GM12878 (cell line): ENCODE data around the gene SPNS1. TPM values are rescaled to one million over a fixed set of nuclear protein-coding genes. Genes with fewer than 3 reads are reported as not detected.

Source experiments
- ATAC-seq: fragments of 200-7000 bp; cut with Tn5 transposase; 3 replicates; pipeline ENCODE4 v1.9.1; 2020; ENCODE audit warnings: mild to moderate bottlenecking, moderate library complexity
- BruUV-seq: library from RNA; stranded (reverse); fragments of 400-500 nt; replicated peaks from 2 replicates; lab custom pipeline; 2021; lab: Mats Ljungman, UMichigan
- CTCF ChIA-PET: fragments of 300-600 bp; sonication (Branson Sonifier 250); formaldehyde crosslinking; extraction: SDS; loops from one replicate; lab custom pipeline; 2021; ENCODE audit warnings: inconsistent platforms; lab: Yijun Ruan, JAX
- POLR2A ChIA-PET: fragments of 350-600 bp; formaldehyde crosslinking; extraction: SDS; loops from one replicate; lab custom pipeline; 2021; ENCODE audit warnings: inconsistent platforms; lab: Charles Lee
- RAD21 ChIA-PET: fragments of 300-600 bp; sonication (Branson Sonifier 250); formaldehyde crosslinking; loops from one replicate; lab custom pipeline; 2023; ENCODE audit warnings: antibody characterized with exemption; ENCODE audit not compliant: unreplicated experiment; lab: Charles Lee
- SMC1A ChIA-PET: fragments of 300-600 bp; sonication (Branson Sonifier 250); formaldehyde crosslinking; loops from one replicate; lab custom pipeline; 2023; ENCODE audit not compliant: unreplicated experiment, uncharacterized antibody; lab: Charles Lee
- DNase-seq: peaks from one replicate; pipeline ENCODE4 v3.0.0-alpha.2; 2011; ENCODE audit warnings: low read depth, low spot score
- FAIRE-seq: peaks from 3 replicates; lab custom pipeline; 2011; peaks lifted over from hg19 to GRCh38; lab: Jason Lieb, UNC
- H2AFZ ChIP-seq: 2 replicates; pipeline ENCODE4 v1.6.0; 2011; ENCODE audit warnings: low read depth, low read length, control low read depth; ENCODE audit not compliant: control insufficient read depth
- H3K27ac ChIP-seq: 2 replicates; pipeline ENCODE4 v1.5.1; 2011; ENCODE audit warnings: control low read depth; ENCODE audit not compliant: control insufficient read depth, insufficient read depth
- H3K27me3 ChIP-seq, 2 experiments: replicated peaks in 1 of 2; 2 replicates each; pipeline versions ENCODE4 v1.6.0 to v1.6.1; 2011; ENCODE audit warnings: low read length in 1 of 2; ENCODE audit not compliant: control insufficient read depth in 2 of 2, insufficient read depth in 2 of 2
- H3K36me3 ChIP-seq, 2 experiments: 2 replicates each; pipeline ENCODE4 v1.5.1; 2011; ENCODE audit warnings: low read length in 1 of 2; ENCODE audit not compliant: control insufficient read depth in 2 of 2, insufficient read depth in 2 of 2
- H3K4me1 ChIP-seq: 2 replicates; pipeline ENCODE4 v1.6.1; 2011; ENCODE audit warnings: mild to moderate bottlenecking, low read length, moderate library complexity, mixed read lengths; ENCODE audit not compliant: control insufficient read depth, insufficient read depth
- H3K4me2 ChIP-seq: 2 replicates; pipeline ENCODE4 v1.6.0; 2011; ENCODE audit warnings: control low read depth; ENCODE audit not compliant: control insufficient read depth, insufficient read depth
- H3K4me3 ChIP-seq: fragments of 200-600 bp; sonication (generic); 2 replicates; pipeline ENCODE4 v1.5.1; 2016
- H3K79me2 ChIP-seq: 2 replicates; pipeline ENCODE4 v1.6.0; 2011; ENCODE audit warnings: low read length; ENCODE audit not compliant: control insufficient read depth, insufficient read depth
- H3K9ac ChIP-seq: 2 replicates; pipeline ENCODE4 v1.8.0; 2011; ENCODE audit warnings: low read length, control low read depth, mixed read lengths; ENCODE audit not compliant: control insufficient read depth, insufficient read depth
- H3K9me3 ChIP-seq: replicated peaks from 3 replicates; pipeline ENCODE4 v1.5.1; 2011; ENCODE audit warnings: mild to moderate bottlenecking, low read length; ENCODE audit not compliant: control insufficient read depth, insufficient read depth
- H4K20me1 ChIP-seq: 2 replicates; pipeline ENCODE4 v1.6.0; 2011; ENCODE audit not compliant: control insufficient read depth, insufficient read depth
- CEBPB ChIP-seq, 2 experiments: fragments of 150-350 bp in 1 of 2; IDR thresholded peaks; 2 replicates each; pipeline ENCODE4 v1.6.1; 2012 to 2014; ENCODE audit warnings: low read depth in 2 of 2, low read length in 2 of 2, borderline replicate concordance in 1 of 2, inconsistent platforms in 1 of 2
- RAD51 ChIP-seq: fragments of 450-650 bp; IDR thresholded peaks from 2 replicates; pipeline ENCODE4 v1.6.1; 2016; ENCODE audit warnings: moderate library complexity, mild to moderate bottlenecking, inconsistent platforms
- SMAD1 ChIP-seq: fragments of 450-650 bp; IDR thresholded peaks from 2 replicates; pipeline ENCODE4 v1.6.1; 2018; ENCODE audit warnings: mild to moderate bottlenecking, low read depth; ENCODE audit not compliant: partially characterized antibody
- ZSCAN29 ChIP-seq: fragments of 450-650 bp; IDR thresholded peaks from 2 replicates; pipeline ENCODE4 v1.6.1; 2017; ENCODE audit warnings: mild to moderate bottlenecking, moderate library complexity
- WGBS: methylation state at CpG from one replicate; pipeline ENCODE4 v1.1.6; 2016; ENCODE audit warnings: low lambda C conversion rate; ENCODE audit not compliant: insufficient replicate concordance, insufficient coverage; ENCODE audit errors: missing lambda C conversion rate; 5-methylcytosine and 5-hydroxymethylcytosine counted together
- in situ Hi-C: fragments of 300-500 bp; cut with MboI; formaldehyde crosslinking; loops from 9 replicates; pipeline ENCODE4 v1.14.3; 2018; ENCODE audit warnings: mixed read lengths
- intact Hi-C: fragments of 100-400 bp; cut with micrococcal nuclease; formaldehyde crosslinking; loops from one replicate; pipeline ENCODE4 v1.14.2; 2022; ENCODE audit not compliant: unreplicated experiment
- polyA plus RNA-seq, 11 experiments: library from polyadenylated mRNA; depleted of rRNA in 4 of 11; unstranded in 6 of 11; stranded (reverse) in 5 of 11; fragments of >200 nt; fragmentation: Nextera tagmentation in 4 of 11; fragmentation: Illumina TruSeq in 1 of 11; extraction: Ambion mirVana in 4 of 11; extraction: Trizol in 1 of 11; gene quantifications; 1 replicate in 1 of 11; 2 replicates in 10 of 11; pipeline versions ENCODE4 v1.2.1 to v1.2.3, GENCODE V29; 2011 to 2016; ENCODE audit warnings: inconsistent platforms in 2 of 11, missing spikeins in 2 of 11, low read depth in 1 of 11
- total RNA-seq, 4 experiments: library from RNA; depleted of rRNA in 3 of 4; stranded (reverse); fragments of >200 nt in 3 of 4; fragmentation: Illumina TruSeq in 1 of 4; extraction: Trizol in 1 of 4; gene quantifications; 2 replicates each; pipeline versions ENCODE4 v1.2.1 to v1.2.3, GENCODE V29; 2013 to 2021
- TF ChIP-seq, protein P1 (sequence below): fragments of 450-650 bp; IDR thresholded peaks from 2 replicates; pipeline ENCODE4 v1.6.1; 2017; ENCODE audit warnings: borderline replicate concordance

SPNS1 gene
- total and polyA plus RNA-seq, 10 of the 15 experiments (the other 5 are each of a cell fraction or from before 2014, with no cell fraction given) = 0.16 to 37.6 (median 12.0) TPM

GRCh38 chr16:29030086-29030840 lies 55.7 kb downstream of the SPNS1 start:
- ATAC-seq (no peak), DNase-seq (no peak), FAIRE-seq (no peak)
- H3K4me1 ChIP-seq = peaks cover 14% of the 10 kb centered on the region
- no peaks in the 10 kb centered on the region for H3K9me3 ChIP-seq
- H3K79me2 ChIP-seq = no peaks in the 10 kb centered on the region
- H3K4me3 ChIP-seq = no peak overlapping the region
- H4K20me1 ChIP-seq = no peaks in the 10 kb centered on the region
- H3K36me3 ChIP-seq = no peaks in the 10 kb centered on the region
- H3K9ac ChIP-seq = no peak overlapping the region
- POLR2A ChIA-PET = interaction anchor here (0.6 kb wide), 1 partner anchor 9 kb away, joined by 3 read pairs; no protein-coding TSS in a partner anchor
- H3K4me2 ChIP-seq = no peak overlapping the region
- H3K27ac ChIP-seq = no peak overlapping the region
- 43% methylated on average over 8 of the region's 8 CpGs for WGBS
- intact Hi-C loops = no loop called here
- TF ChIP-seq RAD51 (no peak), ZSCAN29 (no peak), CEBPB (IDR thresholded peaks at IDR 0.05; ENCODE audit: borderline replicate concordance in 1 of 2, low read depth in 2 of 2, low read length in 2 of 2) (no peak), SMAD1 (no peak)
- TF ChIP-seq, protein P1, sequence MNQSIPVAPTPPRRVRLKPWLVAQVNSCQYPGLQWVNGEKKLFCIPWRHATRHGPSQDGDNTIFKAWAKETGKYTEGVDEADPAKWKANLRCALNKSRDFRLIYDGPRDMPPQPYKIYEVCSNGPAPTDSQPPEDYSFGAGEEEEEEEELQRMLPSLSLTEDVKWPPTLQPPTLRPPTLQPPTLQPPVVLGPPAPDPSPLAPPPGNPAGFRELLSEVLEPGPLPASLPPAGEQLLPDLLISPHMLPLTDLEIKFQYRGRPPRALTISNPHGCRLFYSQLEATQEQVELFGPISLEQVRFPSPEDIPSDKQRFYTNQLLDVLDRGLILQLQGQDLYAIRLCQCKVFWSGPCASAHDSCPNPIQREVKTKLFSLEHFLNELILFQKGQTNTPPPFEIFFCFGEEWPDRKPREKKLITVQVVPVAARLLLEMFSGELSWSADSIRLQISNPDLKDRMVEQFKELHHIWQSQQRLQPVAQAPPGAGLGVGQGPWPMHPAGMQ = no peak
- H3K27me3 ChIP-seq = peaks cover 0 to 3% of the 10 kb centered on the region in 2 experiments; a peak in 1 of 4 replicates
- RAD21 ChIA-PET = interaction anchor here (1.0 to 1.8 kb wide), 2 partner anchors 10 to 45 kb away, joined by 3 to 5 read pairs; no protein-coding TSS in a partner anchor
- H2AFZ ChIP-seq = no peak overlapping the region
- BruUV-seq = no TSS peak
- in situ Hi-C loops = no loop called here
- CTCF ChIA-PET = interaction anchor here (1.7 kb wide), 1 partner anchor 20 kb away, joined by 5 read pairs; no protein-coding TSS in a partner anchor
- SMC1A ChIA-PET = interaction anchor here (0.9 to 2.4 kb wide), 2 partner anchors 10 to 56 kb away, joined by 3 to 13 read pairs; no protein-coding TSS in a partner anchor

Other genes starting within 250 kb of the SPNS1 start
Only the 7 nearest of the 9 such genes appear.
- gene TUFM, start 128.4 kb upstream of the SPNS1 start, total RNA-seq (2014; rRNA removed) = 245 and 274 TPM in 2 replicates
- 145 and 161 TPM in 2 replicates for gene TUFM, start 128.4 kb upstream of the SPNS1 start, total RNA-seq (2014; rRNA removed; fragmentation: Illumina TruSeq; extraction: Trizol)
- gene TUFM, start 128.4 kb upstream of the SPNS1 start, total RNA-seq (2021) = 258 and 260 TPM in 2 replicates
- gene TUFM, start 128.4 kb upstream of the SPNS1 start, polyA plus RNA-seq (2011; rRNA removed) = 68.9 and 117 TPM in 2 replicates
- gene TUFM, start 128.4 kb upstream of the SPNS1 start, polyA plus RNA-seq (2014; fragmentation: Illumina TruSeq; extraction: Trizol) = 92.2 and 172 TPM in 2 replicates
- 100 to 1,000 TPM in 1 of 2 experiments, 10 to 100 TPM in 1; 23.4 to 101 TPM for gene TUFM, start 128.4 kb upstream of the SPNS1 start, polyA plus RNA-seq (2014; fragmentation: Nextera tagmentation; extraction: Ambion mirVana)
- gene TUFM, start 128.4 kb upstream of the SPNS1 start, polyA plus RNA-seq (2014; rRNA removed) = 191 and 231 TPM in 2 replicates
- gene TUFM, start 128.4 kb upstream of the SPNS1 start, polyA plus RNA-seq (2016; fragmentation: Nextera tagmentation; extraction: Ambion mirVana) = 100 to 1,000 TPM; 336 to 354 TPM
- 18.4 and 18.5 TPM in 2 replicates for gene SH2B1, start 110.9 kb upstream of the SPNS1 start, total RNA-seq (2014; rRNA removed)
- gene SH2B1, start 110.9 kb upstream of the SPNS1 start, total RNA-seq (2014; rRNA removed; fragmentation: Illumina TruSeq; extraction: Trizol) = 9.8 and 10.6 TPM in 2 replicates
- 34.9 and 42.1 TPM in 2 replicates for gene SH2B1, start 110.9 kb upstream of the SPNS1 start, total RNA-seq (2021)
- 6.7 and 17.8 TPM in 2 replicates for gene SH2B1, start 110.9 kb upstream of the SPNS1 start, polyA plus RNA-seq (2011; rRNA removed)
- 9.9 and 16.6 TPM in 2 replicates for gene SH2B1, start 110.9 kb upstream of the SPNS1 start, polyA plus RNA-seq (2014; fragmentation: Illumina TruSeq; extraction: Trizol)
- under 1 TPM; 0.18 to 0.46 TPM for gene SH2B1, start 110.9 kb upstream of the SPNS1 start, polyA plus RNA-seq (2014; fragmentation: Nextera tagmentation; extraction: Ambion mirVana)
- 34.9 and 44.3 TPM in 2 replicates for gene SH2B1, start 110.9 kb upstream of the SPNS1 start, polyA plus RNA-seq (2014; rRNA removed)
- gene SH2B1, start 110.9 kb upstream of the SPNS1 start, polyA plus RNA-seq (2016; fragmentation: Nextera tagmentation; extraction: Ambion mirVana) = 1 to 10 TPM; 6.0 to 6.8 TPM
- gene ATP2A1, start 96.3 kb upstream of the SPNS1 start, total RNA-seq (2014; rRNA removed) = 0.28 and 0.38 TPM in 2 replicates
- 0.28 and 1.6 TPM in 2 replicates for gene ATP2A1, start 96.3 kb upstream of the SPNS1 start, total RNA-seq (2014; rRNA removed; fragmentation: Illumina TruSeq; extraction: Trizol)
- gene ATP2A1, start 96.3 kb upstream of the SPNS1 start, total RNA-seq (2021) = 0.96 and 1.1 TPM in 2 replicates
- 0.35 and 0.62 TPM in 2 replicates for gene ATP2A1, start 96.3 kb upstream of the SPNS1 start, polyA plus RNA-seq (2011; rRNA removed)
- gene ATP2A1, start 96.3 kb upstream of the SPNS1 start, polyA plus RNA-seq (2014; fragmentation: Illumina TruSeq; extraction: Trizol) = 0.54 and 1.8 TPM in 2 replicates
- gene ATP2A1, start 96.3 kb upstream of the SPNS1 start, polyA plus RNA-seq (2014; fragmentation: Nextera tagmentation; extraction: Ambion mirVana) = under 1 TPM; 0.13 to 0.37 TPM
- 0.77 and 1.3 TPM in 2 replicates for gene ATP2A1, start 96.3 kb upstream of the SPNS1 start, polyA plus RNA-seq (2014; rRNA removed)
- gene ATP2A1, start 96.3 kb upstream of the SPNS1 start, polyA plus RNA-seq (2016; fragmentation: Nextera tagmentation; extraction: Ambion mirVana) = 1 to 10 TPM; 1.5 to 1.7 TPM
- 31.1 and 32.8 TPM in 2 replicates for gene RABEP2, start 49.5 kb upstream of the SPNS1 start, total RNA-seq (2014; rRNA removed)
- 8.6 and 9.4 TPM in 2 replicates for gene RABEP2, start 49.5 kb upstream of the SPNS1 start, total RNA-seq (2014; rRNA removed; fragmentation: Illumina TruSeq; extraction: Trizol)
- gene RABEP2, start 49.5 kb upstream of the SPNS1 start, total RNA-seq (2021) = 25.1 and 29.3 TPM in 2 replicates
- gene RABEP2, start 49.5 kb upstream of the SPNS1 start, polyA plus RNA-seq (2011; rRNA removed) = 5.0 and 10.5 TPM in 2 replicates
- 0.22 and 3.1 TPM in 2 replicates for gene RABEP2, start 49.5 kb upstream of the SPNS1 start, polyA plus RNA-seq (2014; fragmentation: Illumina TruSeq; extraction: Trizol)
- under 1 TPM; 0.47 to 0.69 TPM for gene RABEP2, start 49.5 kb upstream of the SPNS1 start, polyA plus RNA-seq (2014; fragmentation: Nextera tagmentation; extraction: Ambion mirVana)
- 32.0 and 32.1 TPM in 2 replicates for gene RABEP2, start 49.5 kb upstream of the SPNS1 start, polyA plus RNA-seq (2014; rRNA removed)
- 10 to 100 TPM; 26.8 to 33.2 TPM for gene RABEP2, start 49.5 kb upstream of the SPNS1 start, polyA plus RNA-seq (2016; fragmentation: Nextera tagmentation; extraction: Ambion mirVana)
- 93.0 and 99.7 TPM in 2 replicates for gene CD19, start 42.8 kb upstream of the SPNS1 start, total RNA-seq (2014; rRNA removed)
- gene CD19, start 42.8 kb upstream of the SPNS1 start, total RNA-seq (2014; rRNA removed; fragmentation: Illumina TruSeq; extraction: Trizol) = 41.5 and 45.1 TPM in 2 replicates
- gene CD19, start 42.8 kb upstream of the SPNS1 start, total RNA-seq (2021) = 86.1 and 91.6 TPM in 2 replicates
- gene CD19, start 42.8 kb upstream of the SPNS1 start, polyA plus RNA-seq (2011; rRNA removed) = 32.1 and 53.9 TPM in 2 replicates
- 38.0 and 62.8 TPM in 2 replicates for gene CD19, start 42.8 kb upstream of the SPNS1 start, polyA plus RNA-seq (2014; fragmentation: Illumina TruSeq; extraction: Trizol)
- gene CD19, start 42.8 kb upstream of the SPNS1 start, polyA plus RNA-seq (2014; fragmentation: Nextera tagmentation; extraction: Ambion mirVana) = 1 to 10 TPM; 1.2 to 7.0 TPM
- 125 and 129 TPM in 2 replicates for gene CD19, start 42.8 kb upstream of the SPNS1 start, polyA plus RNA-seq (2014; rRNA removed)
- gene CD19, start 42.8 kb upstream of the SPNS1 start, polyA plus RNA-seq (2016; fragmentation: Nextera tagmentation; extraction: Ambion mirVana) = 100 to 1,000 TPM in 1 of 2 experiments, 10 to 100 TPM in 1; 98.1 to 114 TPM
- 52.1 and 54.4 TPM in 2 replicates for gene NFATC2IP, start 23.8 kb upstream of the SPNS1 start, total RNA-seq (2014; rRNA removed)
- gene NFATC2IP, start 23.8 kb upstream of the SPNS1 start, total RNA-seq (2014; rRNA removed; fragmentation: Illumina TruSeq; extraction: Trizol) = 33.8 and 37.8 TPM in 2 replicates
- gene NFATC2IP, start 23.8 kb upstream of the SPNS1 start, total RNA-seq (2021) = 44.3 and 51.8 TPM in 2 replicates
- 80.2 and 93.9 TPM in 2 replicates for gene NFATC2IP, start 23.8 kb upstream of the SPNS1 start, polyA plus RNA-seq (2011; rRNA removed)
- gene NFATC2IP, start 23.8 kb upstream of the SPNS1 start, polyA plus RNA-seq (2014; fragmentation: Illumina TruSeq; extraction: Trizol) = 57.1 and 60.7 TPM in 2 replicates
- gene NFATC2IP, start 23.8 kb upstream of the SPNS1 start, polyA plus RNA-seq (2014; fragmentation: Nextera tagmentation; extraction: Ambion mirVana) = 10 to 100 TPM; 12.2 to 16.2 TPM
- 75.1 and 75.2 TPM in 2 replicates for gene NFATC2IP, start 23.8 kb upstream of the SPNS1 start, polyA plus RNA-seq (2014; rRNA removed)
- gene NFATC2IP, start 23.8 kb upstream of the SPNS1 start, polyA plus RNA-seq (2016; fragmentation: Nextera tagmentation; extraction: Ambion mirVana) = 10 to 100 TPM; 41.2 to 42.0 TPM
- gene LAT, start 10.3 kb downstream of the SPNS1 start, total RNA-seq (2014; rRNA removed) = 1.7 and 2.0 TPM in 2 replicates
- gene LAT, start 10.3 kb downstream of the SPNS1 start, total RNA-seq (2014; rRNA removed; fragmentation: Illumina TruSeq; extraction: Trizol) = 2.0 and 2.2 TPM in 2 replicates
- 4.0 and 6.9 TPM in 2 replicates for gene LAT, start 10.3 kb downstream of the SPNS1 start, total RNA-seq (2021)
- gene LAT, start 10.3 kb downstream of the SPNS1 start, polyA plus RNA-seq (2011; rRNA removed) = 3.3 and 5.3 TPM in 2 replicates
- 1.6 and 2.0 TPM in 2 replicates for gene LAT, start 10.3 kb downstream of the SPNS1 start, polyA plus RNA-seq (2014; fragmentation: Illumina TruSeq; extraction: Trizol)
- gene LAT, start 10.3 kb downstream of the SPNS1 start, polyA plus RNA-seq (2014; fragmentation: Nextera tagmentation; extraction: Ambion mirVana) = 1 to 10 TPM in 1 of 2 experiments, under 1 TPM in 1; 0.39 to 1.2 TPM
- gene LAT, start 10.3 kb downstream of the SPNS1 start, polyA plus RNA-seq (2014; rRNA removed) = 4.5 and 8.0 TPM in 2 replicates
- gene LAT, start 10.3 kb downstream of the SPNS1 start, polyA plus RNA-seq (2016; fragmentation: Nextera tagmentation; extraction: Ambion mirVana) = 1 to 10 TPM; 1.7 to 4.0 TPM